Measurements from ENCODE around the gene LSAMP. TPM values are rescaled to one million over a fixed set of nuclear protein-coding genes. Genes with fewer than 3 reads are reported as not detected.
"Not testable (repeated sequence)": the region's sequence is repeated elsewhere in the genome, so short reads cannot be mapped to it uniquely, and the experiment has no call there.

Gene LSAMP
- polyA plus RNA-seq, 3 donors, result 11.2 to 14.7 (median 13.7) TPM

GRCh38 chr3:115862099-115862498, 583.2 kb downstream of the LSAMP start:
- no peak for DNase-seq (ENCODE audit: extremely low read depth in 1 of 11, low read depth in 9 of 11, low spot score in 4 of 11)

GRCh38 chr3:115861166-115861733, 584.0 kb downstream of the LSAMP start:
- DNase-seq (ENCODE audit: extremely low read depth in 1 of 11, low read depth in 9 of 11, low spot score in 4 of 11), result no peak

GRCh38 chr3:115860766-115861165, 584.5 kb downstream of the LSAMP start:
- no peak for DNase-seq (ENCODE audit: extremely low read depth in 1 of 11, low read depth in 9 of 11, low spot score in 4 of 11)

GRCh38 chr3:115859002-115859807, 586.1 kb downstream of the LSAMP start:
- DNase-seq (ENCODE audit: extremely low read depth in 1 of 11, low read depth in 9 of 11, low spot score in 4 of 11), result peak in 2 of 11 donors; percentile 29 to 41

- DNase-seq (ENCODE audit: extremely low read depth in 1 of 11, low read depth in 9 of 11, low spot score in 4 of 11), result no peak
Observed at GRCh38 chr3:115857518-115858136, 587.7 kb downstream of the LSAMP start.

GRCh38 chr3:115855911-115856310, 589.4 kb downstream of the LSAMP start:
- no peak for DNase-seq (ENCODE audit: extremely low read depth in 1 of 11, low read depth in 9 of 11, low spot score in 4 of 11)

GRCh38 chr3:115853104-115853503, 592.2 kb downstream of the LSAMP start:
- DNase-seq (ENCODE audit: extremely low read depth in 1 of 11, low read depth in 9 of 11, low spot score in 4 of 11), result no peak

GRCh38 chr3:115852278-115852677, 593.0 kb downstream of the LSAMP start:
- no peak for DNase-seq (ENCODE audit: extremely low read depth in 1 of 11, low read depth in 9 of 11, low spot score in 4 of 11)

- no peak for DNase-seq (ENCODE audit: extremely low read depth in 1 of 11, low read depth in 9 of 11, low spot score in 4 of 11)
Observed at GRCh38 chr3:115851571-115851970, 593.7 kb downstream of the LSAMP start.

- DNase-seq (ENCODE audit: extremely low read depth in 1 of 11, low read depth in 9 of 11, low spot score in 4 of 11), result no peak
Observed at GRCh38 chr3:115848641-115849040, 596.6 kb downstream of the LSAMP start.

GRCh38 chr3:115845986-115846385, 599.3 kb downstream of the LSAMP start:
- DNase-seq (ENCODE audit: extremely low read depth in 1 of 11, low read depth in 9 of 11, low spot score in 4 of 11), result no peak

- not testable (repeated sequence) for DNase-seq (ENCODE audit: extremely low read depth in 1 of 11, low read depth in 9 of 11, low spot score in 4 of 11)
Observed at GRCh38 chr3:115844729-115845128, 600.6 kb downstream of the LSAMP start.

GRCh38 chr3:115843206-115843605, 602.1 kb downstream of the LSAMP start:
- no peak for DNase-seq (ENCODE audit: extremely low read depth in 1 of 11, low read depth in 9 of 11, low spot score in 4 of 11)

- DNase-seq (ENCODE audit: extremely low read depth in 1 of 11, low read depth in 9 of 11, low spot score in 4 of 11), result no peak
Observed at GRCh38 chr3:115839246-115839645, 606.0 kb downstream of the LSAMP start.

GRCh38 chr3:115838786-115839185, 606.5 kb downstream of the LSAMP start:
- no peak for DNase-seq (ENCODE audit: extremely low read depth in 1 of 11, low read depth in 9 of 11, low spot score in 4 of 11)

GRCh38 chr3:115836944-115837343, 608.3 kb downstream of the LSAMP start:
- DNase-seq (ENCODE audit: extremely low read depth in 1 of 11, low read depth in 9 of 11, low spot score in 4 of 11), result no peak

- no peak for DNase-seq (ENCODE audit: extremely low read depth in 1 of 11, low read depth in 9 of 11, low spot score in 4 of 11)
Observed at GRCh38 chr3:115835946-115836345, 609.3 kb downstream of the LSAMP start.

- no peak for DNase-seq (ENCODE audit: extremely low read depth in 1 of 11, low read depth in 9 of 11, low spot score in 4 of 11)
Observed at GRCh38 chr3:115834068-115834467, 611.2 kb downstream of the LSAMP start.

- no peak for DNase-seq (ENCODE audit: extremely low read depth in 1 of 11, low read depth in 9 of 11, low spot score in 4 of 11)
Observed at GRCh38 chr3:115833074-115833473, 612.2 kb downstream of the LSAMP start.

GRCh38 chr3:115832265-115832664, 613.0 kb downstream of the LSAMP start:
- no peak for DNase-seq (ENCODE audit: extremely low read depth in 1 of 11, low read depth in 9 of 11, low spot score in 4 of 11)
